Measurements from ENCODE around the gene TBKBP1. TPM values are rescaled to one million over a fixed set of nuclear protein-coding genes. Genes with fewer than 3 reads are reported as not detected.

The TBKBP1 gene
- total and polyA plus RNA-seq, 4 donors: 10.4 to 62.8 (median 28.8) TPM

DNA sequence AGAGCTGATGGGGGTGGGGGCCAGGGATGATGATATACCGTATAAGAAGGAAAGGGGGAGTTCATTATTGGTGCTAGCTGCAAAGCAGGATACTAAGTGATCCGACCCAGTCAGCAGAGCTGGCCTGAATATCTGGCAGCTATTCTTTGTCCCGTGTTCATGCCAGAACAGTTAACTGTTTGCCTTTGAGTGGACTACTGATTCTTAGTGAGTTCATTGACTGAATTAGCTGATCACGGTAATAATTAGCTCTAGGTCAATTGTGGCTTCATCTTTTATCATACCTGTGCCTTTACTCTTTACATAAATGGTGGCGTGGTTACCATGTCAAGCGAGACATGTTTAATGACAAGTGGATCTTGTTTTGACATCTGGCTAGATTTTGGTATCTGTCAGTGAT is 39.0 kb upstream of the TBKBP1 start:
- H3K4me1 ChIP-seq (ENCODE audit: control insufficient read depth, insufficient read depth, low read length): no peaks in the 10 kb centered on the region
- H3K9me3 ChIP-seq (ENCODE audit: control insufficient read depth, insufficient read depth, low read length): no peaks in the 10 kb centered on the region
- H3K36me3 ChIP-seq (ENCODE audit: control insufficient read depth, insufficient read depth, low read length): peaks cover 30% of the 10 kb centered on the region
- 69% methylated on average over 5 of the region's 6 CpGs for WGBS (ENCODE audit: insufficient coverage)
- H3K27me3 ChIP-seq (ENCODE audit: control insufficient read depth, insufficient read depth, low read length): no peaks in the 10 kb centered on the region
- no peak overlapping the region for H3K27ac ChIP-seq (ENCODE audit: low read depth, low read length)
- DNase-seq (ENCODE audit: low read depth in 4 of 6, low spot score in 6 of 6): no peak
- H3K4me3 ChIP-seq (ENCODE audit: low read depth, low read length): no peak overlapping the region

DNA sequence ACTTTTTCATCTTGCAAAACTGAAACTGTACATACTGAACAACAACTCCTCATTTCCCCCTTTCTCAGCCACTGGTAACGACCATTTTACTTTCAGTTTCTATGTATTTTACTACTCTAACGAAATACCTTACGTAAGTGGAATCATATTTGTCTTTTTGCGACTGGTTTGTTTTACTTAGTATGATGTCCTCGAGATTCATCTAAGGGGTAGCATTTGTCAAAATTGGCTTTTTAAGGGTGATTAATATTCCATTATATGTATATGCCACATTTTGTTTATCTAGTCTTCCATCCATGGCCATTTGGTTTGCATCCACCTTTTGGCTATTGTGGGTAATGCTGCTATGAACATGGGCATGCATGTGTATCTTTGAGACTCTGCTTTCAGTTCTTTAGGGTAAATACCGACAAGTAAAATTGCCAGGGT is 33.9 kb upstream of the TBKBP1 start:
- Histone ChIP-seq H3K36me3 (ENCODE audit: control insufficient read depth, insufficient read depth, low read length) (peaks cover 47% of the 10 kb centered on the region), H3K9me3 (ENCODE audit: control insufficient read depth, insufficient read depth, low read length) (no peaks in the 10 kb centered on the region), H3K4me3 (ENCODE audit: low read depth, low read length) (no peak overlapping the region), H3K27me3 (ENCODE audit: control insufficient read depth, insufficient read depth, low read length) (no peaks in the 10 kb centered on the region), H3K4me1 (ENCODE audit: control insufficient read depth, insufficient read depth, low read length) (no peaks in the 10 kb centered on the region), H3K27ac (ENCODE audit: low read depth, low read length) (no peak overlapping the region)
- 100% methylated on average over 1 of the region's 6 CpGs for WGBS (ENCODE audit: insufficient coverage)
- no peak for DNase-seq (ENCODE audit: low read depth in 4 of 6, low spot score in 6 of 6)

DNA sequence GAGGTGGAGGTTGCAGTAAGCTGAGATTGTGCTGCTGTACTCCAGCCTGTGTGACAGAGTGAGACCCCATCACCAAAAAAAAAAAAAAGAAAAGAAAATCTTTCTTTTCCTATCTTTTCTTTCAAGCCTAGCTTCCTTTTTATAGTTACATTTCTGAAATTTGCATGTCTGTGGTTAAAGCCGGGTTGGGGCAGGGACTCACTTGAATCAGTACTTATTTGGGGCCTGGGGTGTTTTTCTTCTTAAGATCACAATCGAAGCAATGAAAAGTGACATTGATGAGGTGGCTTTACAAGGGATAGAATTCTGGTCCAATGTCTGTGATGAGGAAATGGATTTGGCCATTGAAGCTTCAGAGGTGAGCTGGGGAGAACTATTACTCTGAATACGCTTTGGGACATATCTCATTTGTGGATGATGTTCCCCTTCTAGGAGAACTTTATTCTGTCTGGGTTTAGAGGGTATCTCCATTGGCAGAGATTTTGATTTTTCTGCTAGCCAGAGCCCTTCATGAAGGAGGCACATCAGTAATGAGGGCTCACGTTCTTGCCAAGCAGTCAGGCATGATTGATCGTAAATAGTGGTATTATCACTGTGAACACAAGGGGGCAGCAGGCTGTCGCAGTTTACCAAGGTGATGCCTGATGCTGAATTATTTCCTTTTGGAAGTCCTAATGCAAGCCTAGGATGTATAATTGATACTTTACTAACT is 29.9 kb upstream of the TBKBP1 start:
- Histone ChIP-seq H3K4me3 (ENCODE audit: low read depth, low read length) (no peak overlapping the region), H3K27ac (ENCODE audit: low read depth, low read length) (no peak overlapping the region), H3K36me3 (ENCODE audit: control insufficient read depth, insufficient read depth, low read length) (peaks cover 52% of the 10 kb centered on the region), H3K9me3 (ENCODE audit: control insufficient read depth, insufficient read depth, low read length) (no peaks in the 10 kb centered on the region), H3K4me1 (ENCODE audit: control insufficient read depth, insufficient read depth, low read length) (no peaks in the 10 kb centered on the region), H3K27me3 (ENCODE audit: control insufficient read depth, insufficient read depth, low read length) (no peaks in the 10 kb centered on the region)
- peak in 5 of 6 donors; percentile 28 to 88 (median 44) for DNase-seq (ENCODE audit: low read depth in 4 of 6, low spot score in 6 of 6)
- WGBS (ENCODE audit: insufficient coverage): 60% methylated on average over 3 of the region's 6 CpGs

DNA sequence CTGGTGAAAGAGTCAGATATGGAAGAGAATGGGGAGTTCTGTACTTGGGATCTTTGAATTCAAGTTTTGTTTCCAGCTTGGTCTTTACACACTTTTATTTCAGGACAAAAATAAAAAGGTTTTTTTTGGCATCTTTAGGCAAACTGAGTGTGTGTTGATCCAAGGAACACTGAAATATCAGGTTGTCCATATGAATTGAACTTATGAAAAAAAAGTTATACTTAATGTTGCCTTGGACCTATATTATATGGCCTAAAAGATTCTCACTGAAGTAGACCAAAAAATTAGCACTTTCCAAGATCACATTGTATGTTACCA is 29.4 kb upstream of the TBKBP1 start:
- no peak overlapping the region for H3K27ac ChIP-seq (ENCODE audit: low read depth, low read length)
- DNase-seq (ENCODE audit: low read depth in 4 of 6, low spot score in 6 of 6): no peak

DNA sequence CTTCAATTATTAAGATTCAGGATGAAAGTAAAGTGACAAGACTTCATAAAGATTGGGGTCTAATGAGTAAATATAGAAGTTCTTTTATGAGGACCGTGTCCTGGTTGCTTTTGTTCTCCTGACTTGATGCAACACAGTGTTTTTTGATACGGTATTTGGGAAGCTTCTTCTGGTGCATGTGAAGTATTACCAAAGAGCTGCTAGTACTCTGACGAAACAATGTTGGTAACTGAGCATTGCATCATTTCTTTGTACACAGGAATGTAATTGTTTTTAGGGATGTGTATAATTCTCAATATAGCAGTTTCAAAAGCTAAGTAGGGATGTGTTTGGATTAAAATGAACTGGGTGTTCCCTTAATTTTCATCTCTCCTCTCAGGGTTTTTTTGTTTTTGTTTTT is 28.3 kb upstream of the TBKBP1 start:
- H3K4me1 ChIP-seq (ENCODE audit: control insufficient read depth, insufficient read depth, low read length): no peaks in the 10 kb centered on the region
- no peak overlapping the region for H3K27ac ChIP-seq (ENCODE audit: low read depth, low read length)
- WGBS (ENCODE audit: insufficient coverage): 95% methylated on average over 2 of the region's 3 CpGs

More for the DNA sequence above, 29.4 kb upstream of the TBKBP1 start:
- Histone ChIP-seq H3K9me3 (ENCODE audit: control insufficient read depth, insufficient read depth, low read length) (no peaks in the 10 kb centered on the region), H3K4me1 (ENCODE audit: control insufficient read depth, insufficient read depth, low read length) (no peaks in the 10 kb centered on the region), H3K4me3 (ENCODE audit: low read depth, low read length) (no peak overlapping the region), H3K36me3 (ENCODE audit: control insufficient read depth, insufficient read depth, low read length) (peaks cover 54% of the 10 kb centered on the region), H3K27me3 (ENCODE audit: control insufficient read depth, insufficient read depth, low read length) (no peaks in the 10 kb centered on the region)

DNA sequence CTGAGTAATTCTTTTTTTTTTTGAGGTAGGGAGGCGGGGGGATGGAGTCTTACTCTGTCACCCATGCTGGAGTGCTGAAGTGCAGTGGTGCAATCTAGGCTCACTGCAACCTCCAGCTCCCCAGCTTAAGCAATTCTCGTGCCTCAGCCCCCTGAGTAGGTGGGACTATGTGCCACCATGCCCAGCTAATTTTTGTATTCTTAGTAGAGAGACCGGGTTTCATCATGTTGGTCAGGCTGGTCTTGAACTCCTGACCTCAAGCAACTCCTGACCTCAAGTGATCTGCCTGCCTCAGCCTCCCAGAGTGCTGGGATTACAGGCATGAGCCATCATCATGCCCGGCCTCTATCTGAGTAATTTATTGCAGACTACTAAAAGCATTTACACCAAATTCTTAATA is 24.9 kb upstream of the TBKBP1 start:
- Histone ChIP-seq H3K9me3 (ENCODE audit: control insufficient read depth, insufficient read depth, low read length) (no peaks in the 10 kb centered on the region), H3K36me3 (ENCODE audit: control insufficient read depth, insufficient read depth, low read length) (peaks cover 66% of the 10 kb centered on the region), H3K27me3 (ENCODE audit: control insufficient read depth, insufficient read depth, low read length) (no peaks in the 10 kb centered on the region), H3K4me3 (ENCODE audit: low read depth, low read length) (no peak overlapping the region), H3K4me1 (ENCODE audit: control insufficient read depth, insufficient read depth, low read length) (no peaks in the 10 kb centered on the region), H3K27ac (ENCODE audit: low read depth, low read length) (no peak overlapping the region)
- WGBS (ENCODE audit: insufficient coverage): 100% methylated on average over 2 of the region's 4 CpGs
- no peak for DNase-seq (ENCODE audit: low read depth in 4 of 6, low spot score in 6 of 6)

More for the DNA sequence above, 28.3 kb upstream of the TBKBP1 start:
- no peaks in the 10 kb centered on the region for H3K27me3 ChIP-seq (ENCODE audit: control insufficient read depth, insufficient read depth, low read length)
- no peak overlapping the region for H3K4me3 ChIP-seq (ENCODE audit: low read depth, low read length)
- peaks cover 60% of the 10 kb centered on the region for H3K36me3 ChIP-seq (ENCODE audit: control insufficient read depth, insufficient read depth, low read length)
- H3K9me3 ChIP-seq (ENCODE audit: control insufficient read depth, insufficient read depth, low read length): no peaks in the 10 kb centered on the region
- DNase-seq (ENCODE audit: low read depth in 4 of 6, low spot score in 6 of 6): no peak

DNA sequence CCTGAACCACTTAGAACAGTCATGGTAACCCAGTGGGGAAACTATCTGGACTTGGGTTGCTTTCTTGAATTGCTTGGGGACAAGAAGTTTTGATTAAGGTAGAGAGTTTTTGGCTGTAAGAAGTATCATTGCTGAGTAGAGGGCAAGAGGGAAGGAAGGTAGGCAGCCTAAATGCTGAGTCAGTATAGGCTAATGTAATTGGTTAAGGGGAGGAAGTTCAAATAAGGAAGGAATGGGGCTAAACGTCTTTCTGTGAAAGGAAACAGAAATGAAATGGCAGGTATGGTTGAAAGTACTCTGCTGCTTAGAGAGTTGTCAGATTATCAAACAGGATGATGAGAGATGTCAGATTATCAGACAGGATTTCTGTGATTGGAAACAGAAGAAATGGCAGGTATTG is 23.9 kb upstream of the TBKBP1 start:
- WGBS (ENCODE audit: insufficient coverage): 75% methylated on average over 1 of the region's 1 CpG
- no peaks in the 10 kb centered on the region for H3K4me1 ChIP-seq (ENCODE audit: control insufficient read depth, insufficient read depth, low read length)
- H3K27me3 ChIP-seq (ENCODE audit: control insufficient read depth, insufficient read depth, low read length): no peaks in the 10 kb centered on the region
- peaks cover 68% of the 10 kb centered on the region for H3K36me3 ChIP-seq (ENCODE audit: control insufficient read depth, insufficient read depth, low read length)
- no peak overlapping the region for H3K4me3 ChIP-seq (ENCODE audit: low read depth, low read length)
- no peak overlapping the region for H3K27ac ChIP-seq (ENCODE audit: low read depth, low read length)
- H3K9me3 ChIP-seq (ENCODE audit: control insufficient read depth, insufficient read depth, low read length): no peaks in the 10 kb centered on the region
- DNase-seq (ENCODE audit: low read depth in 4 of 6, low spot score in 6 of 6): no peak

DNA sequence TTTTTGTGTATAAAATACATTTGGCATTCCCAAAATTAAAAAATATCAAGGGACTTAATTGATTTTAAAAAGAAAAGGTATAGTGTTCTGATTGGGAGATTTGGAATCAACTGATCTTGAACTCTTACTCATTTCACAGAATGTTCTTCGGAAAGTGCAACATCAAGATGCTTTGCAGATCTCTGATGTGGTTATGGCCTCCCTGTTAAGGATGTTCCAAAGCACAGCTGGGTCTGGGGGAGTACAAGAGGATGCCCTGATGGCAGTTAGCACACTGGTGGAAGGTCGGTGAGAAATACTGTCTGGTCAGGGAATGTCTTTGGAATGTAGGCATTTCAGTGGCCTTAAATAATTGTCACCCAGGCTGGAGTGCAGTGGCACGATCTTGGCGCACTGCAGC is 19.5 kb upstream of the TBKBP1 start:
- DNase-seq (ENCODE audit: low read depth in 4 of 6, low spot score in 6 of 6): no peak
- Histone ChIP-seq H3K36me3 (ENCODE audit: control insufficient read depth, insufficient read depth, low read length) (peaks cover 81% of the 10 kb centered on the region), H3K27me3 (ENCODE audit: control insufficient read depth, insufficient read depth, low read length) (no peaks in the 10 kb centered on the region), H3K4me3 (ENCODE audit: low read depth, low read length) (no peak overlapping the region), H3K9me3 (ENCODE audit: control insufficient read depth, insufficient read depth, low read length) (no peaks in the 10 kb centered on the region), H3K27ac (ENCODE audit: low read depth, low read length) (no peak overlapping the region), H3K4me1 (ENCODE audit: control insufficient read depth, insufficient read depth, low read length) (no peaks in the 10 kb centered on the region)
- 90% methylated on average over 2 of the region's 4 CpGs for WGBS (ENCODE audit: insufficient coverage)

DNA sequence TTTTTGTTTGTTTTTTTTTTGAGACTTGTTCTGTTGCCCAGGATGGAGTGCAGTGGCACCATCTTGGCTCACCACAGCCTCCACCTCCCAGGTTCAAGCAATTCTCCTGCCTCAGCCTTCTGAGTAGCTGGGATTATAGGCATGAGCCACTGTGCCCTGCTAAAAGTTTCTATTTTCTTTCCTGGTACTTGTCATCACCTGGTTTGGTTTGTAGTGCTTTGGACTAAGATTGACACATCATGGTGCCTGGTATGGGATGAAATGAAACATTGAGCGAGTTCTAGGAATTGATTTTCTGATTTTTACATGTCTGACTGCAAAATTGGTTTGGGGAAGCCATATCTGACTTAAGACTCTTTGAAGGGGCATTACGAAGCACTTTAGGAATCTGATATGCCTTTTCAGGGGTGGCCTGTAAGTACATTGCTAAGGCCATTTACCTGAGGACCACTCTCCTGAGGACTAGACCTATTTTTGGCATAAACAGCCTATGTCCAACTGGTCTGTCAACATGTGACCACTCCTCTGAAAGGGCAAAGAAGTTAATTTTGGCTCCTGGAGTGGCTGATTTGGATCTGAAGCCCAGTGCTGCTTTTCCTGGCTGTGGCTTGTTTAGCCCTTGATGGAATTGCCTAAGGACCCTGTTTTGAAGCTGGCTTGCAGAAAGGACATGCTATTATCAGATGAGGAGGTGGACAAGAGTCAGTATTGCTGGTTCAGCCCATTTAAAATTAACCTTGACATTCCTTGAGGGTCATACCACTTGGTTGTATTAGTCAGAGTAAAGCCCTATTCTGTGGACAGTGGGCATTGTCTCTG is 18.4 kb upstream of the TBKBP1 start:
- no peak for DNase-seq (ENCODE audit: low read depth in 4 of 6, low spot score in 6 of 6)
- Histone ChIP-seq H3K4me1 (ENCODE audit: control insufficient read depth, insufficient read depth, low read length) (no peaks in the 10 kb centered on the region), H3K36me3 (ENCODE audit: control insufficient read depth, insufficient read depth, low read length) (peaks cover 85% of the 10 kb centered on the region), H3K27ac (ENCODE audit: low read depth, low read length) (no peak overlapping the region), H3K9me3 (ENCODE audit: control insufficient read depth, insufficient read depth, low read length) (no peaks in the 10 kb centered on the region), H3K27me3 (ENCODE audit: control insufficient read depth, insufficient read depth, low read length) (no peaks in the 10 kb centered on the region), H3K4me3 (ENCODE audit: low read depth, low read length) (no peak overlapping the region)
- 100% methylated on average over 2 of the region's 2 CpGs for WGBS (ENCODE audit: insufficient coverage)

DNA sequence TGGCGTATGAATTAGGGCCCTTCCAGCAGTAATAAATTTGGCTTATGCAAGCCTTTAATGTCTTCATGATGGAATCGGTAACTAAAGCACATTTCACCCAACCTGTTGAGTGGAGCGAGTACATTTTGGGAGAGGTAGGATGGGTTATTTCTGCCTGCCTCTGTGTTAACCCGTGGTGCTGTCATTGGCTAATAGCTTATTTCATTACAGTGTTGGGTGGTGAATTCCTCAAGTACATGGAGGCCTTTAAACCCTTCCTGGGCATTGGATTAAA is 17.8 kb upstream of the TBKBP1 start:
- Histone ChIP-seq H3K9me3 (ENCODE audit: control insufficient read depth, insufficient read depth, low read length) (no peaks in the 10 kb centered on the region), H3K36me3 (ENCODE audit: control insufficient read depth, insufficient read depth, low read length) (peaks cover 84% of the 10 kb centered on the region), H3K4me3 (ENCODE audit: low read depth, low read length) (no peak overlapping the region), H3K27me3 (ENCODE audit: control insufficient read depth, insufficient read depth, low read length) (no peaks in the 10 kb centered on the region), H3K27ac (ENCODE audit: low read depth, low read length) (no peak overlapping the region), H3K4me1 (ENCODE audit: control insufficient read depth, insufficient read depth, low read length) (no peaks in the 10 kb centered on the region)
- 100% methylated on average over 1 of the region's 4 CpGs for WGBS (ENCODE audit: insufficient coverage)
- DNase-seq (ENCODE audit: low read depth in 4 of 6, low spot score in 6 of 6): no peak

Data from spinal cord (tissue), 10 donors.